SK-MEL-5 (cell line): ENCODE results near the gene MCOLN1. TPM values are rescaled to one million over a fixed set of nuclear protein-coding genes. Genes with fewer than 3 reads are reported as not detected.

Experiments
- DNase-seq: peaks from one replicate; pipeline ENCODE4 v3.0.0-alpha.2; 2016; ENCODE audit warnings: low read depth, low spot score
- in situ Hi-C: cut with HindIII; loops from 2 replicates; pipeline ENCODE4 v1.10.0; 2016; ENCODE audit warnings: low sequenced_read_pairs, high pct_unique_total_duplicates, low pct_unique_long_range_greater_than_20kb
- total RNA-seq: library from RNA; depleted of rRNA; stranded (reverse); fragments of >200 nt; shearing (Covaris generic); gene quantifications from 2 replicates; pipeline ENCODE4 v1.2.3, GENCODE V29; 2014

Gene MCOLN1
- total RNA-seq, 1 experiment from 2014 or later: 9.5 TPM

GRCh38 chr19:7494416-7495098 lies 27.9 kb upstream of the MCOLN1 start:
- peak; percentile 25 for DNase-seq

DNA sequence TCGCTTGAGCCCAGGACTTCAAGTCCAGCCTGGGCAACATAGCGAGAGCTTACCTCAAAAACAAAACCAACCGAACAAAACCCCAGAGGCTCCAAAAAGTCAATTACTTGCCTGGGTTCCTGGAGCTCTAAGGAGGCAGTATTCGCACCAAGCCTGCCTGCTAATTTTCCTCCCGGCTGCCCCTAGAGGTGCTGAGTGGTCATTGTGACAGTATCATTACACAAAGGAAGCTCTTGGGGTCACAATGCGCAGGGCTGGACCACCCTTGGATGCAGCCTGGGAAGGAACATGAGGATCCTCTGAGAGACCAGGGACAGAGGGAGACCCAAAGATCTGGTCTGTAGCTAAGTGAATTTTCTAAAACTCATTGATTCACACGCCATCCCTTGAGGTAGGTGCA lies 25.1 kb upstream of the MCOLN1 start:
- DNase-seq: peak; percentile 35
- in situ Hi-C loops: no loop called here

More at GRCh38 chr19:7494416-7495098, 27.9 kb upstream of the MCOLN1 start:
- in situ Hi-C loops: no loop called here

DNA sequence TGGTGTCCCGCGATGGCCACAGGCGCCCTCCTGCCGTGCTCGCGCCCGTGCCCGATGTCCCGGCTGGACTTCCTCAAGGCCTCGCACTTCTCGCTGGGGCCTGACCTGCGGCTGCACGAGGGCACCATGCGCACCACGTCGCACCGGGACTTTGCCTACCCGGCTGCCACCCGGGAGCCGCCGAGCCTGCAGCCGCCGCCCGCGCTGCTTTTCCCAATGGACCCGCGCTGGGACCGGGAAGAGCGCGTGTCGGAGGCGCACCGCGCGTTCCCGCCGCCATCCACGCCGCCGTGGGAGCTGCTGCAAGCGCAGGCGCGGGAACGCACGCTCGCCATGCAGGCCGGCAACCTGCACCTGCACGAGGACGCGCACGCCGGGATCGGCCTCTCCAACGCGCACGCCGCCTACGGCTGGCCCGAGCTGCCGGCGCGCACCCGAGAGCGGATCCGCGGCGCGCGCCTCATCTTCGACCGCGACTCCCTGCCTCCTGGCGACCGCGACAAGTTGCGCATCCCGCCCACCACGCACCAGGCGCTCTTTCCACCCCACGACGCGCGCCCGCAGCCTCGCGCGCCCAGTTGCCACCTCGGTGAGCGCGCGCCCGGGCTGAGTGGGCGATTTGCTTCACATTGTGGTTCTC lies 21.5 kb upstream of the MCOLN1 start:
- in situ Hi-C loops: no loop called here
- DNase-seq: peak; percentile 62

DNA sequence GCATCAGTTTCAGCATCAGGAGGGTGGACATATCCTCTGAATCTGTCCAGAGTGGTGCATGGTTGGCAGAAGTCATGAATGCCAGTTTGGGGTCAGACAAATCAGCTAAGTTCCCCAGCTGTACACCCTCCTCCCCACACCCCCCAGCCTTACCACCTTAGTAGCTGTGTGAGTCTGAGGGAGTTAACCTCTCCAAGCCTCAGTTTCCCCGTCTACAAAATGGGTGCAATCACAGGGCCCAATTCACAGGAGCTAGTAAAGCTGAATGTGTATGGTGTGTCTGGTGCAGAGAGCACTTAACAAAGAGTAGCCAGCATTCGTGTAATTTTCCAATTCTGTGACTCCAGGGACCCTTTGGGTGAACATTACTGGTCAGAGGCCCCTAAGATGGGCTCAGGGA lies 19.9 kb upstream of the MCOLN1 start:
- DNase-seq: no peak

GRCh38 chr19:7504684-7505083 lies 17.7 kb upstream of the MCOLN1 start:
- no peak for DNase-seq
- in situ Hi-C loops: no loop called here

More for the DNA sequence above, 19.9 kb upstream of the MCOLN1 start:
- in situ Hi-C loops: no loop called here

- in situ Hi-C loops: no loop called here
- DNase-seq: no peak
These were observed 17.1 kb upstream of the MCOLN1 start for GRCh38 chr19:7505288-7505681.

- in situ Hi-C loops: no loop called here
- DNase-seq: no peak
These were observed 16.6 kb upstream of the MCOLN1 start for GRCh38 chr19:7505682-7506384.

DNA sequence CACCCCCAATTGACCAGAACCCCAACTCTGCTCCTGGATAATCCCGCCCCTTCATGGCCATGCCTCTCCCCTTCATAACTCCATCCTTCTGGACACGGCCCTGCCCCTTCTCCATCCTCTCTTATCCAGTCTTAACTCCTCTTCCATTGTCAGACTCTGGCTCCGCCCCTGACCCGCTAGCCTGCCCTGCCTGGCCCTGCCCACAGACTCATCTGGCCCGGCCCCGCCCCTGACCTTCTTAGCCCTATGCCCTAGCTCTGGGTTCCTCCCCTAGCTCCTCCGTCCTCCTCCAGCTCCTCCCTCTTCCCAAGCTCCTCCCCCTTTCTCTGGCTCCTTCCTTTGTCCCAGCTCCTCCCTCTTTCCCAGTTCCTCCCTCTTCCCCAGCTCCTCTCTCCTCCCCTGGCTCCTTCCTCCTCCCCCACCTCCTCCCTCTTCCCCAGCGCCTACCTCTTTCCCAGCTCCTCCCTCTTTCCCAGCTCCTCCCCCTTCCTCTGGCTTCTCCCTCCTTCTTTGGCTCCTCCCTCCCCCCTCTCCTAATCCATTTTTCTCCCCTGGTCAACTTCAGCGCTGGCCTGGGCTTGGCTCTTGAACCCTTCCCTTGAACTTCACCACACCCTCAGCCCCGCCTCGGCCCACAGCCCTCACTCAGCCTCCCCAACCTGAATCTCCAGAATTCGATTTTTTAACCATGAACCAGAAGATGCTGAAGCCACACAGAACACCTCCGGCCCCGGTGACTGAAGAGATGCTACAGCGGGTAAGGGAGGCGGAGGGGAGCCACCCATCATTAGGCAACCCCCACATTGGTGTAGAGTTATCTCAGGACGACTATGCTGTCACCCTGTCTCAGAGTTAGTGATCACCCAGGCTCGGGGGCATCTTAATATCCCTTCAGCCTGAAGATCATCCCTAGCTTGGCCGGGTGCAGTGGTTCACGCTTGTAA lies 15.8 kb upstream of the MCOLN1 start:
- in situ Hi-C loops: no loop called here
- peak; percentile 91 for DNase-seq

- in situ Hi-C loops: no loop called here
- peak; percentile 85 for DNase-seq
These were observed 14.5 kb upstream of the MCOLN1 start for GRCh38 chr19:7507884-7508283.

DNA sequence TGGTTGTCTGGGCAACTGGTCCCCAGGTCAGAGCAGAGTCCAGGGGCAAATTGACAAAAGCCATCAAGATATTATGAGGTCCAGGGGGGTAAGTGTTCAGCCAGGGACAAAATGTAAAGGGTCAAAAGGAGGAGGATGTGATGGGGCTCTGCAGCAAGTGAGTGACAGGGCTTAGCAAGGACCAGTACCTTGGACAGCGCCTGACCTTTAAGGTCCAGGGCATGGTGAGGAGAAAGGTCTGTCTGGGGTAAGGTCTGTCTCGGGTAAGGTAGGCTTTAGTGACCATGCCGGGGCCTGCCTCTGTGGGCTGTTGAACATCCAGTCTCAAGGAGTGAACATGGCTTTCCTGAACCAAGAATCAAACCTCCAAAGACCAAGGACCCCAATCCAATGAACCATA lies 12.8 kb upstream of the MCOLN1 start:
- in situ Hi-C loops: no loop called here
- no peak for DNase-seq

GRCh38 chr19:7512400-7512851 lies 10.0 kb upstream of the MCOLN1 start:
- in situ Hi-C loops: no loop called here
- DNase-seq: peak; percentile 75

DNA sequence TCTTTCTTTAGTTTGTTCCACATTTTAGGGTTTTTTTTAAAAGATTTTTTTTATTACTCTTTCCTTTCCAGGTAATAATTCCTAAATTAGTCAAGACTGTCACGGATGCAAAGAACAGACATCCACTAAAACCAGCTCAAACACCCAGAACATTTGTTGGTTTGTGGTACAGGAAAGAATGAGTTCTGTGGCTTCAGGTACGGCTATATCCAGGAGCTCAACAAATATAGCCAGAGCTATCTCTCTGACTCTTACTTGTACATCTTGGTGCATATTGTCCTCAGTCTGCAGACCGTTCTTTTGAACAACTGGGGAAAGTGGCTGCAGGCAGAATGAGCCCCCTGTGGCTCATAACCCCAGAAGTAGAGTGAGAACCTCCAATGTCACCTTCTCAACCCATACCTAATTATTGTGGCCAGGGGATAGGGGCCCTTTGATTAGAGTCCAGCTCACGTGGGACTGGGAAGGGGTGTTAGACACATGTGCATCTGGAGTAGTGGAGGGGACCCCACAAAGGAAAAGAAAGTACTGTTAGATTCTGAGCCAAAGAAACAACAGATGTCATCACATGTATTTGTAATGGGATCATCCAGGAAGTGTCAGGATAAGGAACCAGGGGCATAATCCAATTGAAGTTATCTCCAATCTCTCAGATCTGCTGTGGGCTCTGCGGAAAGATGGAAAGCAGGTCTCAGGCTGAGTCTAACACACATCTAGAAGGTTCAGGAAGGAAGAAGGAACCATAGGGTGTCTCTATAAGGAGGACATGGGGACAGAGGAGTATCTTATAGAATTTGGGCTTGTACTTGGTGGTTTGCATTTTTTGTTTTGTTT lies 8.4 kb upstream of the MCOLN1 start:
- no peak for DNase-seq
- in situ Hi-C loops: no loop called here

DNA sequence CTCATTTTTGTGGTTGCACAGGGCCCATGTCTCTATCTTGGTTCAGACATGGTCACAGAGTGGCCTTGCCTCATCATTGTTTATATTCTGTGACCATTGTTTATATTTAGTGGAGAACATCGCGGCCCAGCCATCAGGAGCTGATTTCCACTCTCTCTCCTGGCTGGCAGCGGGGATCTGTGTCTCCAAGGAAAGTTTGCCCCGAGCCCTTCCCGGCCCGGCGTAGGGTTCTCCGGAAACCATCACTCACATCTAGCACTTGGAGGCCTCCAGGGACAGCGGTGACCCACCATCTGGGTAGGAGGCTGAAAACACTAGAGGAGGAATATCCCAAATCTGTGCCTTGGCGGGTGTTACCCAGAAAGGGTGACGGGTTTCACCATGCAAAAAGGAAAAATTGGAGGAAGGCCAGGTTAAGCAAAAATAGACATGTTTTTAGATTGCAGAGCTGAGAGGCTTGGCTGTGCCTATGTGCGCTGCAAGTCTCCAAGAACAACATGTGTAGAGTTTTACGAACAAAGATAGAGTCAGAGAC lies 7.2 kb upstream of the MCOLN1 start:
- DNase-seq: no peak
- in situ Hi-C loops: no loop called here

DNA sequence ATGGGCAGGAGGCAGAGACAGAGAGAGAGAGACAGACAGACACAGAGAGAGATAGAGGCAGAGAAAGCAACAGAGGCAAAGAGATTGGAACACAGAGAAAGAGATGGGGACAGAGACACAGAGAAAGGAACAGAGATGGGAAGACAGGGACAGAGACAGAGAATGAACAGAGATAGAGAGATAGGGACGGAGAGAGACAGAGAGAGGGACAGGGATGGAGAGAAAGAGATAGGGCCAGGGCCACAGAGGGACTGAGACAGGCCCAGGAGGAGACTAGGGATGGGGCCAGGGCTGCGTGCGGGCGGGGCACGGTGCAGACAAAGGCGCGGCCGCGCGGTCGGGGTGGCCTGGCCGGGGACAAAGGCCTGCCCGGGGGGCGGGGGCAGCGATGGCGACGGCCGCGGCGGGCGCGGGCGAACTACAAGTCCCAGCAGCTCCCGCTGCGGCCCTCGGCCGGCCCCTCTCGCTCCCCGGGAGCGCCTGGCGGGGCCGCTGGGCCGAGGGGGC lies 6.7 kb upstream of the MCOLN1 start, which contains the start of gene ZNF358:
TSS of gene ZNF358 (plus strand) at position 459 of the 507 bp plus-strand sequence. CDS start 3,140 bp downstream, outside the sequence.
- in situ Hi-C loops: no loop called here

GRCh38 chr19:7516333-7516732 lies 6.1 kb upstream of the MCOLN1 start:
- in situ Hi-C loops: no loop called here
- no peak for DNase-seq

More for the DNA sequence above, 6.7 kb upstream of the MCOLN1 start, which contains the start of gene ZNF358:
- DNase-seq: peak; percentile 47

DNA sequence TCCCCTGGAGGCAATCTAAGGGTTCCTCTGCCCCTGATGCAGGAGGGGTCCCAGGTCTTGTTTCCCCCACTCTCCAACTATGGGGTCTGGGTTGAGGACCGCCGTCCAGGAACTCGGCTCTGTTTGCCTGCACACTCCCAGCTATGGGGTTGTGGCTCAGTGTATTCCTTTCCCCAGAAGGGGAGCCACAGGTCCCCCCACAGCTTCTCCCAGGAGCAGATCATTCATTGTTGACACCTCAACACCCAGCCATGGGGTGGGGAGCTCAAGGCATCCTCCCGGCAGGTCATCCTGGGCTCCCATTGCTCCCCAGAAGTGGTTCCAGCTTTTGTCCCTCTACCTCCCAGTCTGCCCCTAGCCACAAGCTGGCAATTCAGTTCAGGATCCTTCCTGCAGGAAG lies 5.5 kb upstream of the MCOLN1 start:
- in situ Hi-C loops: no loop called here
- DNase-seq: no peak
